ENCODE measurements around the gene ANKRD7.

DNA sequence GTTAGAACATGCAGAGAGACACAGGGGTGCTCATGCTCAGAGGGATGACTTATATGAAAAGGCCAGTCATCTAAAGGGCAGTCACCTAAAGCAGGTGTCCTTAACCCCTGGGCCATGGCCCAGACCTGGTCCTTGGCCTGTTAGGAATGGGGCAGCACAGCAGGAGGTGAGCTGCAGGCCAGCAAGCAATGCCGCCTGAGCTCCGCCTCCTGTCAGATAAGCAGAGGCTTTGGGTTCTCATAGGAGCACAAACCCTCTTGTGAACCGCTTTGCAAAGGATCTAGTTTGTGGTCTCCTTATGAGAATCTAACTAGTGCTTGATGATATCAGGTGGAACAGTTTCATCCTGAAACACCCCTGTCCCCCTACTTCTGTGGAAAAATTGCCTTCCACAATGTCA lies 14.5 kb downstream of the ANKRD7 start:
- no peak for TF ChIP-seq CTCF (IDR thresholded peaks at IDR 0.05)
- no peak for TF ChIP-seq ZFX (IDR thresholded peaks at IDR 0.05; ENCODE audit: borderline replicate concordance)

Measured in 22Rv1 (cell line).